ENCODE measurements around the gene MAML2. TPM values are rescaled to one million over a fixed set of nuclear protein-coding genes. Genes with fewer than 3 reads are reported as not detected.

Gene MAML2
- total and polyA plus RNA-seq, 8 donors = 1.3 to 22.8 (median 12.1) TPM

- TF ChIP-seq EP300 (IDR thresholded peaks at IDR 0.05) = no peak
- TF ChIP-seq CTCF (IDR thresholded peaks at IDR 0.05) = no peak
- no peak for TF ChIP-seq POLR2A (IDR thresholded peaks at IDR 0.05)
- no peak for TF ChIP-seq POLR2AphosphoS5 (IDR thresholded peaks at IDR 0.05)
- DNase-seq = no peak
- Histone ChIP-seq H3K4me1 (peaks cover 5 to 19% (median 15%) of the 10 kb centered on the region in 4 donors), H3K27ac (no peak overlapping the region), H3K36me3 (no peaks in the 10 kb centered on the region), H3K27me3 (no peaks in the 10 kb centered on the region), H3K9me3 (no peaks in the 10 kb centered on the region), H3K4me3 (no peak overlapping the region)
- intact Hi-C loops (cut with DNase I; ENCODE audit: low total_unique reads) = no loop called here
- WGBS, 5 donors = 42 to 58% (median 47%) methylated on average over 3 of the region's 3 CpGs
Observed at GRCh38 chr11:96008161-96008720, 334.8 kb downstream of the MAML2 start.

GRCh38 chr11:96006037-96006436 is 337.0 kb downstream of the MAML2 start:
- Histone ChIP-seq H3K4me1 (peaks cover 0 to 13% (median 5%) of the 10 kb centered on the region in 4 donors), H3K27me3 (no peaks in the 10 kb centered on the region), H3K36me3 (no peaks in the 10 kb centered on the region), H3K9me3 (no peaks in the 10 kb centered on the region), H3K27ac (no peak overlapping the region), H3K4me3 (no peak overlapping the region)
- DNase-seq = no peak
- TF ChIP-seq CTCF (IDR thresholded peaks at IDR 0.05) (no peak), POLR2AphosphoS5 (IDR thresholded peaks at IDR 0.05) (no peak), POLR2A (IDR thresholded peaks at IDR 0.05) (no peak), EP300 (IDR thresholded peaks at IDR 0.05) (no peak)
- intact Hi-C loops (cut with DNase I; ENCODE audit: low total_unique reads) = no loop called here

GRCh38 chr11:96004862-96005261 is 338.1 kb downstream of the MAML2 start:
- peaks cover 0 to 25% (median 17%) of the 10 kb centered on the region in 4 donors for H3K4me1 ChIP-seq
- no peak overlapping the region for H3K27ac ChIP-seq
- intact Hi-C loops (cut with DNase I; ENCODE audit: low total_unique reads) = no loop called here
- H3K36me3 ChIP-seq = no peaks in the 10 kb centered on the region
- H3K4me3 ChIP-seq = no peak overlapping the region
- no peak for DNase-seq
- no peaks in the 10 kb centered on the region for H3K27me3 ChIP-seq
- H3K9me3 ChIP-seq = no peaks in the 10 kb centered on the region
- 96 to 100% (median 100%) methylated on average over 1 of the region's 1 CpG for WGBS, 5 donors
- TF ChIP-seq EP300 (IDR thresholded peaks at IDR 0.05) (no peak), CTCF (IDR thresholded peaks at IDR 0.05) (no peak), POLR2AphosphoS5 (IDR thresholded peaks at IDR 0.05) (no peak), POLR2A (IDR thresholded peaks at IDR 0.05) (no peak)

GRCh38 chr11:96002754-96003290 is 340.2 kb downstream of the MAML2 start:
- DNase-seq = no peak
- H3K4me3 ChIP-seq = no peak overlapping the region
- peaks cover 0 to 27% (median 21%) of the 10 kb centered on the region in 4 donors for H3K4me1 ChIP-seq

DNA sequence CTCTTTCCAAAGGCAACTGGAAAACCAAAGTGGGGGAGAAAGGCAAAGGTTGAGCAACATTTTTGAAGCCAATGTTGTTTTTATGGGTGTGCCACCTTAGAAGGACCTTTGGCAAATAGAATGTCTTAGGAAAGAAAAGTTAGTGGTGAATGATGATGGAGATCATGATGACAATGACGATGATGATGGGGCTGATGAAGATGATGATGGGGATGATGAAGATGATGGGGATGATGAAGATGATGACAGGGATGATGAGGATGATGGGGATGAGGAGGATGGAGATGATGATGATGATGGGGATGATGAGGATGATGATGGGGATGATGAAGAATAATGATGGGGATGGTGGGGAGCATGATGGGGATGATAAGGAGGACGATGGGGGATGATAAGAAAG is 340.7 kb downstream of the MAML2 start:
- no peaks in the 10 kb centered on the region for H3K36me3 ChIP-seq
- H3K9me3 ChIP-seq = no peaks in the 10 kb centered on the region
- H3K4me3 ChIP-seq = no peak overlapping the region
- intact Hi-C loops (cut with DNase I; ENCODE audit: low total_unique reads) = no loop called here
- H3K27ac ChIP-seq = peak overlapping the region in 2 of 5 donors; percentile 57 to 78
- no peaks in the 10 kb centered on the region for H3K27me3 ChIP-seq
- no peak for DNase-seq
- 85 to 93% (median 89%) methylated on average over 2 of the region's 2 CpGs for WGBS, 5 donors
- peaks cover 0 to 27% (median 21%) of the 10 kb centered on the region in 4 donors for H3K4me1 ChIP-seq
- no peak for TF ChIP-seq EP300 (IDR thresholded peaks at IDR 0.05)
- TF ChIP-seq CTCF (IDR thresholded peaks at IDR 0.05) = no peak
- no peak for TF ChIP-seq POLR2AphosphoS5 (IDR thresholded peaks at IDR 0.05)
- no peak for TF ChIP-seq POLR2A (IDR thresholded peaks at IDR 0.05)

More at GRCh38 chr11:96002754-96003290, 340.2 kb downstream of the MAML2 start:
- Histone ChIP-seq H3K9me3 (no peaks in the 10 kb centered on the region), H3K36me3 (no peaks in the 10 kb centered on the region), H3K27ac (no peak overlapping the region), H3K27me3 (no peaks in the 10 kb centered on the region)
- 94 to 100% (median 100%) methylated on average over 1 of the region's 1 CpG for WGBS, 5 donors
- intact Hi-C loops (cut with DNase I; ENCODE audit: low total_unique reads) = no loop called here
- TF ChIP-seq POLR2A (IDR thresholded peaks at IDR 0.05) (no peak), POLR2AphosphoS5 (IDR thresholded peaks at IDR 0.05) (no peak)

Data from stomach (tissue), 9 donors.